Measurements from ENCODE around the gene ESR2. TPM values are rescaled to one million over a fixed set of nuclear protein-coding genes. Genes with fewer than 3 reads are reported as not detected.
"Not testable (repeated sequence)": the region's sequence is repeated elsewhere in the genome, so short reads cannot be mapped to it uniquely, and the experiment has no call there.

ESR2 gene
- total and polyA plus RNA-seq, 2 experiments from 2014 or later: 1.00 TPM; not detected in 1

DNA sequence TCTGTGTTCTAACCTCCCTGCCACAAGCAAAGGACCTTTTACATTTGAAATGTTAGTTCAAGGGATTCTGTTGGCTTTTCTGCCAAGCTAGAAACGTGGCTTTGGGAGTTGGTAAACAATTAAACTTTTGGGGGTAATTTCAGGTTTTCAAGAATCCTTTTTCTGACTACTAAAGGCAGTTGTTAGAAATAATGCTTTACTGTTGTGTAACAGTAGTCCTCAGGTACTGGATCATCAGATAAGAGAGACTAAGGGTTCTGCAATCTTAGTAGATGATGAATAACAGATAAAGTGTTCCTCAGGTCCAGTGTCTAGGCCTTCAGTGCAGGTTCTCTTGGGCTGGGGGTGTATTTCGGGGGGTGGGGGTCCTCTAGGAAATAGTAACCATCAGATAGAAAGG lies 249.1 kb downstream of the ESR2 start:
- no peak overlapping the region for H2AFZ ChIP-seq
- TF ChIP-seq EZH2phosphoT487 (IDR thresholded peaks at IDR 0.05; ENCODE audit: low read depth, severe bottlenecking, unreplicated experiment) (no peak), EZH2 (IDR thresholded peaks at IDR 0.05; ENCODE audit: borderline replicate concordance) (no peak), CTCF (IDR thresholded peaks at IDR 0.05; ENCODE audit: poor library complexity) (no peak)
- no peaks in the 10 kb centered on the region for H3K36me3 ChIP-seq (replicated peaks; ENCODE audit: insufficient read depth, low read depth)

DNA sequence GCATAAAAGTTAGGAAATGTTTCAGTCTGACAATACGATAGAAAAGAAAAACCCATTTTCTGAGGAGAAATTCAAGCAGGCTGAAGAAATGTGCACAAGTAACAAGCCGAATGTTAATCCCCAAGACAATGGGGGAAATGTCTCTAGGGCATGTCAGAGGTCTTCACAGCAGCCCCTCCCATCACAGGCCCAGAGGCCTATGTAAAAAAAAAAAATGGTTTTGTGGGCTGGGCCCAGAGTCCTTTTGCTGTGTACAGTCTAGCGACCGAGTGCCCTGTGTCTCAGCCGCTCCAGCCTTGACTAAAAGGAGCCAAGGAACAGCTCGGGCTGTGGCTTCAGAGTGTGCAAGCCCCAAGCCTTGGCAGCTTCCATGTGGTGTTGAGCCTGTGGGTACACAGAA lies 250.9 kb downstream of the ESR2 start:
- not testable (repeated sequence) for DNase-seq (ENCODE audit: low spot score); H4K20me1 ChIP-seq (ENCODE audit: insufficient read depth, poor library complexity, severe bottlenecking); H3K9me3 ChIP-seq (ENCODE audit: low read depth); H3K27me3 ChIP-seq; H3K36me3 ChIP-seq (replicated peaks; ENCODE audit: insufficient read depth, low read depth); H3K4me1 ChIP-seq (ENCODE audit: insufficient read depth); H3K9me2 ChIP-seq (replicated peaks; ENCODE audit: insufficient read depth); H3K27ac ChIP-seq; H3K79me2 ChIP-seq; H2AFZ ChIP-seq; H3K4me2 ChIP-seq; H3K4me3 ChIP-seq
- WGBS (ENCODE audit: low lambda C conversion rate, missing lambda C conversion rate): 98% methylated on average over 6 of the region's 6 CpGs

More for the DNA sequence above, 249.1 kb downstream of the ESR2 start:
- H3K9me3 ChIP-seq (ENCODE audit: low read depth): no peaks in the 10 kb centered on the region
- no peaks in the 10 kb centered on the region for H3K4me1 ChIP-seq (ENCODE audit: insufficient read depth)
- no peak overlapping the region for H3K4me3 ChIP-seq
- no peak for DNase-seq (ENCODE audit: low spot score)
- H3K79me2 ChIP-seq: no peaks in the 10 kb centered on the region
- H3K27ac ChIP-seq: no peak overlapping the region
- H3K4me2 ChIP-seq: no peak overlapping the region
- H3K27me3 ChIP-seq: no peaks in the 10 kb centered on the region
- no peaks in the 10 kb centered on the region for H3K9me2 ChIP-seq (replicated peaks; ENCODE audit: insufficient read depth)
- no peaks in the 10 kb centered on the region for H4K20me1 ChIP-seq (ENCODE audit: insufficient read depth, poor library complexity, severe bottlenecking)
- 69% methylated on average over 2 of the region's 2 CpGs for WGBS (ENCODE audit: low lambda C conversion rate, missing lambda C conversion rate)

GRCh38 chr14:64040044-64040443 lies 254.1 kb downstream of the ESR2 start:
- Histone ChIP-seq H3K36me3 (replicated peaks; ENCODE audit: insufficient read depth, low read depth) (no peaks in the 10 kb centered on the region), H3K9me2 (replicated peaks; ENCODE audit: insufficient read depth) (no peaks in the 10 kb centered on the region), H3K9me3 (ENCODE audit: low read depth) (no peaks in the 10 kb centered on the region), H4K20me1 (ENCODE audit: insufficient read depth, poor library complexity, severe bottlenecking) (no peaks in the 10 kb centered on the region), H3K79me2 (no peaks in the 10 kb centered on the region), H3K27me3 (no peaks in the 10 kb centered on the region), H3K4me2 (no peak overlapping the region), H3K4me1 (ENCODE audit: insufficient read depth) (no peaks in the 10 kb centered on the region), H3K27ac (no peak overlapping the region), H3K4me3 (no peak overlapping the region), H2AFZ (no peak overlapping the region)
- 95% methylated on average over 2 of the region's 2 CpGs for whole genome bisulfite sequencing (ENCODE audit: low lambda C conversion rate, missing lambda C conversion rate)
- TF ChIP-seq EZH2 (IDR thresholded peaks at IDR 0.05; ENCODE audit: borderline replicate concordance) (no peak), CTCF (IDR thresholded peaks at IDR 0.05; ENCODE audit: poor library complexity) (peak; percentile 36)
- no peak for DNase-seq (ENCODE audit: low spot score)

- H3K4me1 ChIP-seq (ENCODE audit: insufficient read depth): no peaks in the 10 kb centered on the region
- H3K9me3 ChIP-seq (ENCODE audit: low read depth): no peaks in the 10 kb centered on the region
- no peak overlapping the region for H3K4me3 ChIP-seq
- no peaks in the 10 kb centered on the region for H3K79me2 ChIP-seq
- H3K9me2 ChIP-seq (replicated peaks; ENCODE audit: insufficient read depth): no peaks in the 10 kb centered on the region
- H3K4me2 ChIP-seq: no peak overlapping the region
- no peak overlapping the region for H2AFZ ChIP-seq
- TF ChIP-seq EZH2 (IDR thresholded peaks at IDR 0.05; ENCODE audit: borderline replicate concordance) (no peak), EZH2phosphoT487 (IDR thresholded peaks at IDR 0.05; ENCODE audit: low read depth, severe bottlenecking, unreplicated experiment) (no peak)
- 93% methylated on average over 5 of the region's 5 CpGs for whole genome bisulfite sequencing (ENCODE audit: low lambda C conversion rate, missing lambda C conversion rate)
- no peaks in the 10 kb centered on the region for H3K36me3 ChIP-seq (replicated peaks; ENCODE audit: insufficient read depth, low read depth)
- H3K27ac ChIP-seq: no peak overlapping the region
- no peaks in the 10 kb centered on the region for H3K27me3 ChIP-seq
- DNase-seq (ENCODE audit: low spot score): no peak
- H4K20me1 ChIP-seq (ENCODE audit: insufficient read depth, poor library complexity, severe bottlenecking): no peaks in the 10 kb centered on the region
Observed at GRCh38 chr14:64038841-64039542, 255.2 kb downstream of the ESR2 start.

DNA sequence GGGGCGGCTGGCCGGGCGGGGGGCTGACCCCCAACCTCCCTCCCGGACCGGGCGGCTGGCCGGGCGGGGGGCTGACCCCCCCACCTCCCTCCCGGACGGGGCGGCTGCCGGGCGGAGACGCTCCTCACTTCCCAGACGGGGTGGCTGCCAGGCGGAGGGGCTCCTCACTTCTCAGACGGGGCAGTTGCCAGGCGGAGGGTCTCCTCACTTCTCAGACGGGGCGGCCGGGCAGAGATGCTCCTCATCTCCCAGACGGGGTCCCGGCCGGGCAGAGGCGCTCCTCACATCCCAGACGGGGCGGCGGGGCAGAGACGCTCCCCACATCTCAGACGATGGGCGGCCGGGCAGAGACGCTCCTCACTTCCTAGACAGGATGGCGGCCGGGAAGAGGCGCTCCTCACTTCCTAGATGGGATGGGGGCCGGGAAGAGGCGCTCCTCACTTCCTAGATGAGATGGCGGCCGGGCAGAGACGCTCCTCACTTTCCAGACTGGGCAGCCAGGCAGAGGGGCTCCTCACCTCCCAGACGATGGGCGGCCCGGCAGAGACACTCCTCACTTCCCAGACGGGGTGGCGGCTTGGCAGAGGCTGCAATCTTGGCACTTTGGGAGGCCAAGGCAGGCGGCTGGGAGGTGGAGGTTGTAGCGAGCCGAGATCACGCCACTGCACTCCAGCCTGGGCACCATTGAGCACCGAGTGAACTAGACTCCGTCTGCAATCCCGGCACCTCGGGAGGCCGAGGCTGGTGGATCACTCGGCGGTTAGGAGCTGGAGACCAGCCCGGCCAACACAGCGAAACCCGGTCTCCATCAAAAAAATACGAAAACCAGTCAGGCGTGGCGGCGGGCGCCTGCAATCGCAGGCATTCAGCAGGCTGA lies 256.1 kb downstream of the ESR2 start:
- whole genome bisulfite sequencing (ENCODE audit: low lambda C conversion rate, missing lambda C conversion rate): 96% methylated on average over 16 of the region's 66 CpGs
- H3K4me1 ChIP-seq (ENCODE audit: insufficient read depth); H3K27me3 ChIP-seq: not testable (repeated sequence)

More for the DNA sequence above, 256.1 kb downstream of the ESR2 start:
- not testable (repeated sequence) for H3K4me3 ChIP-seq; H3K79me2 ChIP-seq; H3K9me3 ChIP-seq (ENCODE audit: low read depth); H3K4me2 ChIP-seq; H2AFZ ChIP-seq; H4K20me1 ChIP-seq (ENCODE audit: insufficient read depth, poor library complexity, severe bottlenecking); H3K27ac ChIP-seq; H3K36me3 ChIP-seq (replicated peaks; ENCODE audit: insufficient read depth, low read depth); DNase-seq (ENCODE audit: low spot score); H3K9me2 ChIP-seq (replicated peaks; ENCODE audit: insufficient read depth)

All from hepatocyte (in vitro differentiated cells).